Smooth muscle cell (in vitro differentiated cells): ENCODE results near the gene ZDHHC4. TPM values are rescaled to one million over a fixed set of nuclear protein-coding genes. Genes with fewer than 3 reads are reported as not detected.

Experiments used
- DNase-seq: peaks from one replicate; lab custom pipeline; 2025; ENCODE audit not compliant: unreplicated experiment; lab: John Stamatoyannopoulos, UW
- H2AFZ ChIP-seq: fragments of 200-600 bp; sonication (generic); 2 replicates; pipeline ENCODE4 v1.6.0; 2016; ENCODE audit warnings: antibody characterized with exemption, low read depth, mild to moderate bottlenecking
- H3F3A ChIP-seq: fragments of 200-600 bp; sonication (generic); 2 replicates; pipeline ENCODE4 v1.6.0; 2017; ENCODE audit warnings: antibody characterized with exemption, low read depth
- H3K27ac ChIP-seq: fragments of 200-600 bp; sonication (generic); 2 replicates; pipeline ENCODE4 v1.5.1; 2016; ENCODE audit warnings: low read depth, mild to moderate bottlenecking
- H3K27me3 ChIP-seq: fragments of 200-600 bp; sonication (generic); 2 replicates; pipeline ENCODE4 v1.6.1; 2016; ENCODE audit warnings: low read depth, mild to moderate bottlenecking
- H3K36me3 ChIP-seq: fragments of 200-600 bp; sonication (generic); 2 replicates; pipeline ENCODE4 v1.5.1; 2016; ENCODE audit warnings: low read depth
- H3K4me1 ChIP-seq: fragments of 200-600 bp; sonication (generic); 2 replicates; pipeline ENCODE4 v1.5.1; 2016; ENCODE audit warnings: low read depth
- H3K4me2 ChIP-seq: fragments of 200-600 bp; sonication (generic); 2 replicates; pipeline ENCODE4 v1.6.0; 2016; ENCODE audit warnings: mild to moderate bottlenecking
- H3K4me3 ChIP-seq: fragments of 200-600 bp; sonication (generic); 2 replicates; pipeline ENCODE4 v1.5.1; 2016; ENCODE audit warnings: mild to moderate bottlenecking
- H3K79me2 ChIP-seq: fragments of 200-600 bp; sonication (generic); 2 replicates; pipeline ENCODE4 v1.6.0; 2016; ENCODE audit warnings: low read depth, mild to moderate bottlenecking
- H3K9ac ChIP-seq: fragments of 200-600 bp; sonication (generic); 2 replicates; pipeline ENCODE4 v1.6.0; 2016; ENCODE audit warnings: low read depth
- H3K9me3 ChIP-seq: fragments of 200-600 bp; sonication (generic); replicated peaks from 2 replicates; pipeline ENCODE4 v1.5.1; 2016; ENCODE audit warnings: low read depth
- H4K20me1 ChIP-seq: fragments of 200-600 bp; sonication (generic); 2 replicates; pipeline ENCODE4 v1.6.0; 2016; ENCODE audit warnings: low read depth
- WGBS: methylation state at CpG from one replicate; pipeline ENCODE4 v1.1.7; 2016; ENCODE audit warnings: low lambda C conversion rate; 5-methylcytosine and 5-hydroxymethylcytosine counted together
- polyA plus RNA-seq: library from polyadenylated mRNA; unstranded; fragments of >200 nt; fragmentation: Nextera tagmentation; extraction: Ambion mirVana; gene quantifications from 2 replicates; pipeline ENCODE4 v1.2.1, GENCODE V29; 2016
- total RNA-seq: library from RNA; depleted of rRNA; stranded (reverse); fragments of >200 nt; gene quantifications from 2 replicates; pipeline ENCODE4 v1.2.3, GENCODE V29; 2014
- TF ChIP-seq, protein P1 (sequence below): fragments of 200-600 bp; sonication (generic); IDR thresholded peaks from 2 replicates; pipeline ENCODE4 v1.5.1; 2017; ENCODE audit warnings: borderline replicate concordance, mild to moderate bottlenecking, antibody characterized with exemption; ENCODE audit not compliant: insufficient read depth, poor library complexity, severe bottlenecking

ZDHHC4 gene
- total and polyA plus RNA-seq, 2 experiments from 2014 or later = 55.8 to 86.8 TPM

GRCh38 chr7:6621195-6622133, 44.2 kb downstream of the ZDHHC4 start:
- Histone ChIP-seq H3K79me2 (no peaks in the 10 kb centered on the region), H3K27ac (no peak overlapping the region), H4K20me1 (no peaks in the 10 kb centered on the region), H3F3A (no peaks in the 10 kb centered on the region), H3K27me3 (no peaks in the 10 kb centered on the region), H3K4me2 (no peak overlapping the region), H3K36me3 (no peaks in the 10 kb centered on the region), H2AFZ (no peak overlapping the region), H3K4me3 (no peak overlapping the region), H3K9ac (no peak overlapping the region), H3K4me1 (no peaks in the 10 kb centered on the region), H3K9me3 (no peaks in the 10 kb centered on the region)
- TF ChIP-seq, protein P1, sequence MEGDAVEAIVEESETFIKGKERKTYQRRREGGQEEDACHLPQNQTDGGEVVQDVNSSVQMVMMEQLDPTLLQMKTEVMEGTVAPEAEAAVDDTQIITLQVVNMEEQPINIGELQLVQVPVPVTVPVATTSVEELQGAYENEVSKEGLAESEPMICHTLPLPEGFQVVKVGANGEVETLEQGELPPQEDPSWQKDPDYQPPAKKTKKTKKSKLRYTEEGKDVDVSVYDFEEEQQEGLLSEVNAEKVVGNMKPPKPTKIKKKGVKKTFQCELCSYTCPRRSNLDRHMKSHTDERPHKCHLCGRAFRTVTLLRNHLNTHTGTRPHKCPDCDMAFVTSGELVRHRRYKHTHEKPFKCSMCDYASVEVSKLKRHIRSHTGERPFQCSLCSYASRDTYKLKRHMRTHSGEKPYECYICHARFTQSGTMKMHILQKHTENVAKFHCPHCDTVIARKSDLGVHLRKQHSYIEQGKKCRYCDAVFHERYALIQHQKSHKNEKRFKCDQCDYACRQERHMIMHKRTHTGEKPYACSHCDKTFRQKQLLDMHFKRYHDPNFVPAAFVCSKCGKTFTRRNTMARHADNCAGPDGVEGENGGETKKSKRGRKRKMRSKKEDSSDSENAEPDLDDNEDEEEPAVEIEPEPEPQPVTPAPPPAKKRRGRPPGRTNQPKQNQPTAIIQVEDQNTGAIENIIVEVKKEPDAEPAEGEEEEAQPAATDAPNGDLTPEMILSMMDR = no peak
- WGBS = 95% methylated on average over 20 of the region's 20 CpGs
- DNase-seq = no peak

GRCh38 chr7:6622134-6622710, 45.0 kb downstream of the ZDHHC4 start:
- no peaks in the 10 kb centered on the region for H3K4me1 ChIP-seq
- H3K27me3 ChIP-seq = no peaks in the 10 kb centered on the region
- no peak overlapping the region for H3K9ac ChIP-seq
- no peaks in the 10 kb centered on the region for H3K9me3 ChIP-seq
- no peak overlapping the region for H3K27ac ChIP-seq
- H3K36me3 ChIP-seq = no peaks in the 10 kb centered on the region
- H3K79me2 ChIP-seq = no peaks in the 10 kb centered on the region
- no peaks in the 10 kb centered on the region for H4K20me1 ChIP-seq
- H3K4me2 ChIP-seq = no peak overlapping the region
- no peaks in the 10 kb centered on the region for H3F3A ChIP-seq
- TF ChIP-seq, protein P1 = no peak
- no peak overlapping the region for H2AFZ ChIP-seq
- no peak overlapping the region for H3K4me3 ChIP-seq
- DNase-seq = no peak
- WGBS = 98% methylated on average over 43 of the region's 67 CpGs

DNA sequence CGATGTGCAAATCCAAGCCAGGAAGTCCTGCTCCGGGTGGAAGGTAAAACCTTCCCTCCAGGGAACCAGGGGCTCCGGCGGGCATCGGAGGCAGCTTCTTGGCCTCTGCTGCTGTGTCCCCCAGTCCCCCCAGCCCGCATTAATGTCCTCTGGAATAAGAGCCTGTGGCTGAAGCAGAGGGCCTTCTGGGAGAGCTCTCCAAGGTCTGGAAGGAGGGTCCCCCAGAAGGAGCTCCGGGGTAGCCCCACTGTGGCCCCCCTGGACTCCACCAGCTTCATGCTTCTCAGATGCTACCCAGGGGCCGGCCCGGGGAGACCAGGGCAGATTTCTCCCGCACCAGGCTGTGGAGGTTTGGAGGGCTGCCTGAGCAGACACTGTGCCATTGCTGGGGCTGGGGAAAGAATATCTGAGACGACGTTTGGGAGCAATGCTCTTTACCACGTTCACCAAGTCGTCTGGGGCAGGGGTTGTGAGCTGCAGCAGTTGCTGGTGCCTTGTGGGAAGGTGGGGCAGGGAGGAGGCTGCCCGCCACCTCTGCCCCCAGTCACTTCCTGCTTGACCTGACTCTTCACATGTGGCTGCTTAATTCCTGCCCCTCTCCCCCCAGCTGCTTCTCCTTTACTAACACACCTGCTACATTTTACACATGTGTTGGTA, 46.5 kb downstream of the ZDHHC4 start:
- Histone ChIP-seq H3K9me3 (no peaks in the 10 kb centered on the region), H3K27ac (no peak overlapping the region), H3K4me2 (no peak overlapping the region), H3K9ac (no peak overlapping the region), H3K4me3 (no peak overlapping the region), H3K4me1 (no peaks in the 10 kb centered on the region), H3K27me3 (no peaks in the 10 kb centered on the region), H3K36me3 (no peaks in the 10 kb centered on the region), H2AFZ (no peak overlapping the region), H3K79me2 (no peaks in the 10 kb centered on the region), H4K20me1 (no peaks in the 10 kb centered on the region), H3F3A (no peaks in the 10 kb centered on the region)
- TF ChIP-seq, protein P1 = no peak
- DNase-seq = no peak
- 94% methylated on average over 15 of the region's 15 CpGs for WGBS
